HepG2 (cell line): ENCODE results near the gene TARBP2.

ENCODE experiments used
- ATF3 ChIP-seq: sonication (generic); formaldehyde crosslinking; IDR thresholded peaks from 2 replicates; pipeline ENCODE4 v1.4.0; 2020; ENCODE audit warnings: missing genetic modification reagents
- CEBPZ ChIP-seq: IDR thresholded peaks from 2 replicates; pipeline ENCODE4 v1.6.1; 2012; ENCODE audit warnings: low read length, improper control_type of control experiment
- EZH2 ChIP-seq: conservative IDR thresholded peaks from 2 replicates; pipeline ENCODE4 v1.6.1; 2012; ENCODE audit warnings: mild to moderate bottlenecking, low read depth, low read length, moderate library complexity
- KDM3A ChIP-seq: IDR thresholded peaks from 2 replicates; pipeline ENCODE4 v1.6.1; 2018; ENCODE audit warnings: low read depth, missing compliant biosample characterization
- SALL2 ChIP-seq: sonication (generic); formaldehyde crosslinking; IDR thresholded peaks from 2 replicates; pipeline ENCODE4 v1.8.1; 2023; ENCODE audit warnings: mild to moderate bottlenecking, missing genetic modification reagents, inconsistent platforms
- TCF7L2 ChIP-seq: IDR thresholded peaks from 2 replicates; pipeline ENCODE4 v1.6.1; 2011; ENCODE audit warnings: mild to moderate bottlenecking, low read depth, low read length, moderate library complexity
- YEATS4 ChIP-seq: sonication (generic); formaldehyde crosslinking; IDR thresholded peaks from 2 replicates; pipeline ENCODE4 v1.4.0; 2020; ENCODE audit warnings: missing genetic modification reagents, borderline replicate concordance
- ZNF572 ChIP-seq: sonication (generic); formaldehyde crosslinking; IDR thresholded peaks from 2 replicates; pipeline ENCODE4 v1.5.1; 2020; ENCODE audit warnings: mild to moderate bottlenecking, missing genetic modification reagents
- ZNF607 ChIP-seq: sonication (generic); formaldehyde crosslinking; IDR thresholded peaks from 2 replicates; pipeline ENCODE4 v1.5.1; 2020; ENCODE audit warnings: missing genetic modification reagents, mild to moderate bottlenecking, borderline replicate concordance
- TF ChIP-seq, protein P1 (sequence below): sonication (generic); formaldehyde crosslinking; IDR thresholded peaks from 2 replicates; pipeline ENCODE4 v1.5.1; 2020; ENCODE audit warnings: mild to moderate bottlenecking, missing genetic modification reagents, borderline replicate concordance
- TF ChIP-seq, protein P2 (sequence below): sonication (generic); formaldehyde crosslinking; IDR thresholded peaks from 2 replicates; pipeline ENCODE4 v1.9.0; 2021; ENCODE audit warnings: missing genetic modification reagents, borderline replicate concordance
- TF ChIP-seq, protein P3 (sequence below), 2 experiments: fragments of 450-650 bp in 1 of 2; sonication (generic) in 1 of 2; formaldehyde crosslinking in 1 of 2; IDR thresholded peaks; 2 replicates each; pipeline versions ENCODE4 v1.6.1 to v1.8.0; 2016 to 2022; ENCODE audit warnings: antibody characterized with exemption in 1 of 2, mild to moderate bottlenecking in 1 of 2, missing genetic modification reagents in 1 of 2

- TF ChIP-seq SALL2 (CRISPR knock-in tag) (no peak), CEBPZ (no peak), KDM3A (CRISPR knock-in tag) (no peak), EZH2 (no peak), ZNF572 (CRISPR knock-in tag) (no peak), YEATS4 (CRISPR knock-in tag) (no peak), TCF7L2 (no peak), ZNF607 (CRISPR knock-in tag) (no peak), ATF3 (no peak)
- TF ChIP-seq, protein P1, sequence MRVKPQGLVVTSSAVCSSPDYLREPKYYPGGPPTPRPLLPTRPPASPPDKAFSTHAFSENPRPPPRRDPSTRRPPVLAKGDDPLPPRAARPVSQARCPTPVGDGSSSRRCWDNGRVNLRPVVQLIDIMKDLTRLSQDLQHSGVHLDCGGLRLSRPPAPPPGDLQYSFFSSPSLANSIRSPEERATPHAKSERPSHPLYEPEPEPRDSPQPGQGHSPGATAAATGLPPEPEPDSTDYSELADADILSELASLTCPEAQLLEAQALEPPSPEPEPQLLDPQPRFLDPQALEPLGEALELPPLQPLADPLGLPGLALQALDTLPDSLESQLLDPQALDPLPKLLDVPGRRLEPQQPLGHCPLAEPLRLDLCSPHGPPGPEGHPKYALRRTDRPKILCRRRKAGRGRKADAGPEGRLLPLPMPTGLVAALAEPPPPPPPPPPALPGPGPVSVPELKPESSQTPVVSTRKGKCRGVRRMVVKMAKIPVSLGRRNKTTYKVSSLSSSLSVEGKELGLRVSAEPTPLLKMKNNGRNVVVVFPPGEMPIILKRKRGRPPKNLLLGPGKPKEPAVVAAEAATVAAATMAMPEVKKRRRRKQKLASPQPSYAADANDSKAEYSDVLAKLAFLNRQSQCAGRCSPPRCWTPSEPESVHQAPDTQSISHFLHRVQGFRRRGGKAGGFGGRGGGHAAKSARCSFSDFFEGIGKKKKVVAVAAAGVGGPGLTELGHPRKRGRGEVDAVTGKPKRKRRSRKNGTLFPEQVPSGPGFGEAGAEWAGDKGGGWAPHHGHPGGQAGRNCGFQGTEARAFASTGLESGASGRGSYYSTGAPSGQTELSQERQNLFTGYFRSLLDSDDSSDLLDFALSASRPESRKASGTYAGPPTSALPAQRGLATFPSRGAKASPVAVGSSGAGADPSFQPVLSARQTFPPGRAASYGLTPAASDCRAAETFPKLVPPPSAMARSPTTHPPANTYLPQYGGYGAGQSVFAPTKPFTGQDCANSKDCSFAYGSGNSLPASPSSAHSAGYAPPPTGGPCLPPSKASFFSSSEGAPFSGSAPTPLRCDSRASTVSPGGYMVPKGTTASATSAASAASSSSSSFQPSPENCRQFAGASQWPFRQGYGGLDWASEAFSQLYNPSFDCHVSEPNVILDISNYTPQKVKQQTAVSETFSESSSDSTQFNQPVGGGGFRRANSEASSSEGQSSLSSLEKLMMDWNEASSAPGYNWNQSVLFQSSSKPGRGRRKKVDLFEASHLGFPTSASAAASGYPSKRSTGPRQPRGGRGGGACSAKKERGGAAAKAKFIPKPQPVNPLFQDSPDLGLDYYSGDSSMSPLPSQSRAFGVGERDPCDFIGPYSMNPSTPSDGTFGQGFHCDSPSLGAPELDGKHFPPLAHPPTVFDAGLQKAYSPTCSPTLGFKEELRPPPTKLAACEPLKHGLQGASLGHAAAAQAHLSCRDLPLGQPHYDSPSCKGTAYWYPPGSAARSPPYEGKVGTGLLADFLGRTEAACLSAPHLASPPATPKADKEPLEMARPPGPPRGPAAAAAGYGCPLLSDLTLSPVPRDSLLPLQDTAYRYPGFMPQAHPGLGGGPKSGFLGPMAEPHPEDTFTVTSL (CRISPR knock-in tag): no peak
- TF ChIP-seq, protein P2, sequence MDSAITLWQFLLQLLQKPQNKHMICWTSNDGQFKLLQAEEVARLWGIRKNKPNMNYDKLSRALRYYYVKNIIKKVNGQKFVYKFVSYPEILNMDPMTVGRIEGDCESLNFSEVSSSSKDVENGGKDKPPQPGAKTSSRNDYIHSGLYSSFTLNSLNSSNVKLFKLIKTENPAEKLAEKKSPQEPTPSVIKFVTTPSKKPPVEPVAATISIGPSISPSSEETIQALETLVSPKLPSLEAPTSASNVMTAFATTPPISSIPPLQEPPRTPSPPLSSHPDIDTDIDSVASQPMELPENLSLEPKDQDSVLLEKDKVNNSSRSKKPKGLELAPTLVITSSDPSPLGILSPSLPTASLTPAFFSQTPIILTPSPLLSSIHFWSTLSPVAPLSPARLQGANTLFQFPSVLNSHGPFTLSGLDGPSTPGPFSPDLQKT (CRISPR knock-in tag): no peak
- TF ChIP-seq, protein P3, sequence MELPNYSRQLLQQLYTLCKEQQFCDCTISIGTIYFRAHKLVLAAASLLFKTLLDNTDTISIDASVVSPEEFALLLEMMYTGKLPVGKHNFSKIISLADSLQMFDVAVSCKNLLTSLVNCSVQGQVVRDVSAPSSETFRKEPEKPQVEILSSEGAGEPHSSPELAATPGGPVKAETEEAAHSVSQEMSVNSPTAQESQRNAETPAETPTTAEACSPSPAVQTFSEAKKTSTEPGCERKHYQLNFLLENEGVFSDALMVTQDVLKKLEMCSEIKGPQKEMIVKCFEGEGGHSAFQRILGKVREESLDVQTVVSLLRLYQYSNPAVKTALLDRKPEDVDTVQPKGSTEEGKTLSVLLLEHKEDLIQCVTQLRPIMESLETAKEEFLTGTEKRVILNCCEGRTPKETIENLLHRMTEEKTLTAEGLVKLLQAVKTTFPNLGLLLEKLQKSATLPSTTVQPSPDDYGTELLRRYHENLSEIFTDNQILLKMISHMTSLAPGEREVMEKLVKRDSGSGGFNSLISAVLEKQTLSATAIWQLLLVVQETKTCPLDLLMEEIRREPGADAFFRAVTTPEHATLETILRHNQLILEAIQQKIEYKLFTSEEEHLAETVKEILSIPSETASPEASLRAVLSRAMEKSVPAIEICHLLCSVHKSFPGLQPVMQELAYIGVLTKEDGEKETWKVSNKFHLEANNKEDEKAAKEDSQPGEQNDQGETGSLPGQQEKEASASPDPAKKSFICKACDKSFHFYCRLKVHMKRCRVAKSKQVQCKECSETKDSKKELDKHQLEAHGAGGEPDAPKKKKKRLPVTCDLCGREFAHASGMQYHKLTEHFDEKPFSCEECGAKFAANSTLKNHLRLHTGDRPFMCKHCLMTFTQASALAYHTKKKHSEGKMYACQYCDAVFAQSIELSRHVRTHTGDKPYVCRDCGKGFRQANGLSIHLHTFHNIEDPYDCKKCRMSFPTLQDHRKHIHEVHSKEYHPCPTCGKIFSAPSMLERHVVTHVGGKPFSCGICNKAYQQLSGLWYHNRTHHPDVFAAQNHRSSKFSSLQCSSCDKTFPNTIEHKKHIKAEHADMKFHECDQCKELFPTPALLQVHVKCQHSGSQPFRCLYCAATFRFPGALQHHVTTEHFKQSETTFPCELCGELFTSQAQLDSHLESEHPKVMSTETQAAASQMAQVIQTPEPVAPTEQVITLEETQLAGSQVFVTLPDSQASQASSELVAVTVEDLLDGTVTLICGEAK (IDR thresholded peaks at IDR 0.05): no peak
- TF ChIP-seq, protein P3 (CRISPR knock-in tag; IDR thresholded peaks at IDR 0.05): no peak
Measured at GRCh38 chr12:53485955-53486735, 14.9 kb upstream of the TARBP2 start.
